IPS-15b (cell line): Measurements from ENCODE around the gene SLC6A3.
"Not testable (repeated sequence)": the region's sequence is repeated elsewhere in the genome, so short reads cannot be mapped to it uniquely, and the experiment has no call there.

Experiments used
- H3K27me3 ChIP-seq: one replicate; pipeline ENCODE4 v1.6.1; 2013; ENCODE audit warnings: low read length; ENCODE audit not compliant: control insufficient read depth, insufficient read depth
- H3K36me3 ChIP-seq: one replicate; pipeline ENCODE4 v1.6.1; 2013; ENCODE audit warnings: low read length; ENCODE audit not compliant: control insufficient read depth, insufficient read depth
- H3K4me1 ChIP-seq: one replicate; pipeline ENCODE4 v1.6.1; 2013; ENCODE audit warnings: mild to moderate bottlenecking, low read length; ENCODE audit not compliant: control insufficient read depth, insufficient read depth
- H3K4me3 ChIP-seq: one replicate; pipeline ENCODE4 v1.5.1; 2013; ENCODE audit warnings: low read depth, low read length
- H3K9ac ChIP-seq: one replicate; pipeline ENCODE4 v1.6.1; 2013; ENCODE audit warnings: low read depth, mild to moderate bottlenecking, low read length
- H3K9me3 ChIP-seq: one replicate; pipeline ENCODE4 v1.6.1; 2013; ENCODE audit warnings: mild to moderate bottlenecking, low read length; ENCODE audit not compliant: control insufficient read depth, insufficient read depth

The SLC6A3 gene

GRCh38 chr5:1360367-1360766 is 84.9 kb downstream of the SLC6A3 start:
- H3K27me3 ChIP-seq, H3K4me3 ChIP-seq, H3K9me3 ChIP-seq, H3K4me1 ChIP-seq, H3K9ac ChIP-seq, H3K36me3 ChIP-seq: not testable (repeated sequence)

GRCh38 chr5:1359713-1360112 is 85.5 kb downstream of the SLC6A3 start:
- no peaks in the 10 kb centered on the region for H3K4me1 ChIP-seq
- no peaks in the 10 kb centered on the region for H3K27me3 ChIP-seq
- no peak overlapping the region for H3K4me3 ChIP-seq
- H3K9me3 ChIP-seq = no peaks in the 10 kb centered on the region
- H3K9ac ChIP-seq = no peak overlapping the region
- H3K36me3 ChIP-seq = no peaks in the 10 kb centered on the region

GRCh38 chr5:1359031-1359645 is 86.1 kb downstream of the SLC6A3 start:
- H3K9ac ChIP-seq = no peak overlapping the region
- H3K9me3 ChIP-seq = no peaks in the 10 kb centered on the region
- no peaks in the 10 kb centered on the region for H3K36me3 ChIP-seq
- no peaks in the 10 kb centered on the region for H3K27me3 ChIP-seq
- H3K4me1 ChIP-seq = no peaks in the 10 kb centered on the region
- no peak overlapping the region for H3K4me3 ChIP-seq

- Histone ChIP-seq H3K9ac (no peak overlapping the region), H3K9me3 (no peaks in the 10 kb centered on the region), H3K27me3 (no peaks in the 10 kb centered on the region)
These were observed 86.6 kb downstream of the SLC6A3 start for GRCh38 chr5:1358726-1359025.

GRCh38 chr5:1357946-1358725 is 87.1 kb downstream of the SLC6A3 start:
- no peak overlapping the region for H3K4me3 ChIP-seq
- no peaks in the 10 kb centered on the region for H3K4me1 ChIP-seq
- no peaks in the 10 kb centered on the region for H3K36me3 ChIP-seq
- no peaks in the 10 kb centered on the region for H3K27me3 ChIP-seq
- H3K9ac ChIP-seq = no peak overlapping the region
- no peaks in the 10 kb centered on the region for H3K9me3 ChIP-seq

More at GRCh38 chr5:1358726-1359025, 86.6 kb downstream of the SLC6A3 start:
- Histone ChIP-seq H3K4me3 (no peak overlapping the region), H3K4me1 (no peaks in the 10 kb centered on the region), H3K36me3 (no peaks in the 10 kb centered on the region)

GRCh38 chr5:1356873-1357787 is 88.1 kb downstream of the SLC6A3 start:
- no peak overlapping the region for H3K9ac ChIP-seq
- H3K27me3 ChIP-seq = no peaks in the 10 kb centered on the region
- H3K4me1 ChIP-seq = no peaks in the 10 kb centered on the region
- no peaks in the 10 kb centered on the region for H3K9me3 ChIP-seq
- H3K4me3 ChIP-seq = no peak overlapping the region
- H3K36me3 ChIP-seq = no peaks in the 10 kb centered on the region

GRCh38 chr5:1354576-1354975 is 90.7 kb downstream of the SLC6A3 start:
- H3K9ac ChIP-seq = no peak overlapping the region
- no peaks in the 10 kb centered on the region for H3K27me3 ChIP-seq
- H3K36me3 ChIP-seq = no peaks in the 10 kb centered on the region
- H3K4me3 ChIP-seq = no peak overlapping the region
- no peaks in the 10 kb centered on the region for H3K9me3 ChIP-seq
- no peaks in the 10 kb centered on the region for H3K4me1 ChIP-seq

GRCh38 chr5:1352231-1353219 is 92.7 kb downstream of the SLC6A3 start:
- no peaks in the 10 kb centered on the region for H3K36me3 ChIP-seq
- no peak overlapping the region for H3K4me3 ChIP-seq
- H3K9ac ChIP-seq = no peak overlapping the region
- no peaks in the 10 kb centered on the region for H3K9me3 ChIP-seq
- no peaks in the 10 kb centered on the region for H3K4me1 ChIP-seq
- no peaks in the 10 kb centered on the region for H3K27me3 ChIP-seq

- Histone ChIP-seq H3K4me1 (no peaks in the 10 kb centered on the region), H3K9ac (no peak overlapping the region), H3K27me3 (no peaks in the 10 kb centered on the region), H3K4me3 (no peak overlapping the region), H3K9me3 (no peaks in the 10 kb centered on the region), H3K36me3 (no peaks in the 10 kb centered on the region)
These were observed 94.1 kb downstream of the SLC6A3 start for GRCh38 chr5:1351156-1351555.

GRCh38 chr5:1349246-1349645 is 96.0 kb downstream of the SLC6A3 start:
- Histone ChIP-seq H3K4me1 (peaks cover 2% of the 10 kb centered on the region), H3K27me3 (no peaks in the 10 kb centered on the region), H3K36me3 (no peaks in the 10 kb centered on the region), H3K9me3 (no peaks in the 10 kb centered on the region), H3K4me3 (no peak overlapping the region), H3K9ac (no peak overlapping the region)

- H3K9ac ChIP-seq = no peak overlapping the region
- no peaks in the 10 kb centered on the region for H3K9me3 ChIP-seq
- no peak overlapping the region for H3K4me3 ChIP-seq
- H3K27me3 ChIP-seq = no peaks in the 10 kb centered on the region
- peaks cover 2% of the 10 kb centered on the region for H3K4me1 ChIP-seq
- no peaks in the 10 kb centered on the region for H3K36me3 ChIP-seq
These were observed 96.3 kb downstream of the SLC6A3 start for GRCh38 chr5:1348986-1349245.
